Activated T-cell treated with anti-CD3 and anti-CD28 coated beads, Interleukin-2, amount 50 U/mL, for 72 hours (primary cell): ENCODE measurements around the gene XRCC6. TPM values are rescaled to one million over a fixed set of nuclear protein-coding genes. Genes with fewer than 3 reads are reported as not detected.

Source experiments
- ATAC-seq, 2 donors: fragments of 150-1000 bp; cut with Tn5 transposase; replicated peaks in 1 of 2; 2 replicates each; pipeline ENCODE4 v1.10.0; 2021; ENCODE audit warnings: moderate library complexity in 2 of 2, mild to moderate bottlenecking in 1 of 2
- DNase-seq, 2 donors: peaks; one replicate each; pipeline ENCODE4 v3.0.0; 2021 to 2022; ENCODE audit warnings: mixed read lengths in 1 of 2
- H3K27ac Mint-ChIP-seq: one replicate; pipeline ENCODE4 v1.8.0; 2022; ENCODE audit warnings: mild to moderate bottlenecking, moderate library complexity, mixed read lengths
- H3K27me3 Mint-ChIP-seq: one replicate; pipeline ENCODE4 v1.8.0; 2022; ENCODE audit warnings: low read depth, mixed read lengths
- H3K36me3 Mint-ChIP-seq, 2 donors: one replicate each; pipeline ENCODE4 v1.8.0; 2022; ENCODE audit warnings: mixed read lengths in 2 of 2, mild to moderate bottlenecking in 1 of 2; ENCODE audit not compliant: insufficient read depth in 2 of 2
- H3K4me1 Mint-ChIP-seq: one replicate; pipeline ENCODE4 v1.8.0; 2022; ENCODE audit warnings: low read depth, mixed read lengths
- H3K4me3 Mint-ChIP-seq, 2 donors: one replicate each; pipeline ENCODE4 v1.8.0; 2022; ENCODE audit warnings: mild to moderate bottlenecking in 2 of 2, mixed read lengths in 2 of 2, moderate library complexity in 2 of 2
- H3K9me3 Mint-ChIP-seq, 2 donors: one replicate each; pipeline ENCODE4 v1.8.0; 2022; ENCODE audit warnings: mixed read lengths in 2 of 2
- total RNA-seq, 2 donors: library from RNA; stranded (reverse); gene quantifications; one replicate each; pipeline ENCODE4 v1.2.3, GENCODE V29; 2022

XRCC6 gene
- total RNA-seq, 2 donors from 2014 or later = 271 to 315 TPM

DNA sequence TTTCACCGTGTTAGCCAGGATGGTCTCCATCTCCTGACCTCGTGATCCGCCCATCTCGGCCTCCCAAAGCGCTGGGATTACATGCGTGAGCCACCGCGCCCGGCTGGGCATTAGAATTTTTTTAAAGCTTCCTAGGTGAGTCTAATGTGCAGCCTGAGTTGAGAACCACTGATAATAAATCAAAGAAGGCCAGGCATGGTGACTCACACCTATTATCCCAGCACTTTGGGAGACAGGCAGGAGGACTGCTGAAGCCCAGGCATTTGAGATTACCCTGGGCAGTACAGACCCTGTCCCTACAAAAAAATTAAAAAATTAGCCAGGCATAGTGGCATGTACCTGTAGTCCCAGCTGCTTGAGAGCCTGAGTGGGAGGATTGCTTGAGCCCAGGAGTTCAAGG, 91.9 kb downstream of the XRCC6 start:
- ATAC-seq = no peak
- DNase-seq = no peak
- Mint-ChIP-seq H3K27ac (no peak overlapping the region), H3K4me3 (no peak overlapping the region), H3K36me3 (no peaks in the 10 kb centered on the region), H3K9me3 (no peaks in the 10 kb centered on the region), H3K4me1 (no peaks in the 10 kb centered on the region), H3K27me3 (peaks cover 9% of the 10 kb centered on the region)

Other genes with a start within 250 kb of the XRCC6 start
- 1 to 10 TPM; 1.5 to 2.0 TPM for gene TEF, start 239.4 kb upstream of the XRCC6 start, total RNA-seq
- 10 to 100 TPM; 32.5 TPM for gene TOB2, start 174.5 kb upstream of the XRCC6 start, total RNA-seq
- gene PHF5A, start 152.6 kb upstream of the XRCC6 start, total RNA-seq = 10 to 100 TPM; 69.2 to 77.4 TPM
- 10 to 100 TPM; 73.3 to 74.9 TPM for gene ACO2, start 152.2 kb upstream of the XRCC6 start, total RNA-seq
- gene POLR3H, start 76.8 kb upstream of the XRCC6 start, total RNA-seq = 10 to 100 TPM; 11.6 to 15.6 TPM
- gene CSDC2, start 60.3 kb upstream of the XRCC6 start, total RNA-seq = not detected
- 10 to 100 TPM; 84.3 to 86.2 TPM for gene PMM1, start 31.5 kb upstream of the XRCC6 start, total RNA-seq
- 10 to 100 TPM; 52.6 to 65.7 TPM for gene DESI1, start 252 bp upstream of the XRCC6 start, total RNA-seq
- 100 to 1,000 TPM; 187 to 210 TPM for gene SNU13, start 67.6 kb downstream of the XRCC6 start, total RNA-seq
- gene MEI1, start 78.2 kb downstream of the XRCC6 start, total RNA-seq = 10 to 100 TPM; 72.3 to 73.0 TPM
- 10 to 100 TPM; 18.9 to 23.1 TPM for gene CCDC134, start 179.4 kb downstream of the XRCC6 start, total RNA-seq
- 100 to 1,000 TPM; 127 to 131 TPM for gene SREBF2, start 211.8 kb downstream of the XRCC6 start, total RNA-seq